Peyer's patch (tissue), 4 donors: ENCODE measurements around the gene LAMTOR2.

Experiments
- CTCF ChIP-seq, 6 experiments: fragments of 450-650 bp in 4 of 6; fragments of 200-600 bp in 2 of 6; sonication (generic) in 1 of 6; IDR thresholded peaks; one replicate each; pipeline ENCODE4 v1.5.1; 2017 to 2019; ENCODE audit warnings: antibody characterized with exemption in 6 of 6, mild to moderate bottlenecking in 3 of 6, moderate library complexity in 1 of 6
- POLR2A ChIP-seq, 2 donors: fragments of 450-650 bp; IDR thresholded peaks; one replicate each; pipeline ENCODE4 v1.5.1; 2017; ENCODE audit warnings: antibody characterized with exemption in 2 of 2, mild to moderate bottlenecking in 2 of 2, moderate library complexity in 2 of 2

- TF ChIP-seq CTCF (IDR thresholded peaks at IDR 0.05) (no peak), POLR2A (IDR thresholded peaks at IDR 0.05) (no peak)
These were observed 49.0 kb downstream of the LAMTOR2 start for GRCh38 chr1:156103521-156103947.
